ENCODE measurements around the gene CLIC5.

The CLIC5 gene

GRCh38 chr6:46035242-46035641, 19.6 kb upstream of the CLIC5 start:
- Histone ChIP-seq H3K4me1 (ENCODE audit: low read depth, poor library complexity, severe bottlenecking) (peaks cover 7% of the 10 kb centered on the region), H3K27ac (no peak overlapping the region), H3K27me3 (ENCODE audit: insufficient read depth, low read depth) (no peaks in the 10 kb centered on the region), H3K36me3 (ENCODE audit: insufficient read depth) (no peaks in the 10 kb centered on the region), H3K9ac (no peak overlapping the region), H3K79me2 (ENCODE audit: insufficient read depth, low read depth) (no peaks in the 10 kb centered on the region), H2AFZ (ENCODE audit: low read depth) (no peak overlapping the region), H3K4me3 (IDR thresholded peaks at IDR 0.05; ENCODE audit: insufficient read depth, low read depth, low read length) (no peak overlapping the region), H4K20me1 (ENCODE audit: insufficient read depth) (no peaks in the 10 kb centered on the region), H3K4me2 (no peak overlapping the region)
- no peak for TF ChIP-seq CTCF (conservative IDR thresholded peaks at IDR 0.05; ENCODE audit: low read depth, low read length)

GRCh38 chr6:46032110-46032998, 16.7 kb upstream of the CLIC5 start:
- Histone ChIP-seq H3K36me3 (ENCODE audit: insufficient read depth) (no peaks in the 10 kb centered on the region), H4K20me1 (ENCODE audit: insufficient read depth) (no peaks in the 10 kb centered on the region), H3K27ac (no peak overlapping the region), H3K4me2 (no peak overlapping the region), H3K27me3 (ENCODE audit: insufficient read depth, low read depth) (no peaks in the 10 kb centered on the region), H3K9ac (no peak overlapping the region), H3K79me2 (ENCODE audit: insufficient read depth, low read depth) (no peaks in the 10 kb centered on the region), H3K4me1 (ENCODE audit: low read depth, poor library complexity, severe bottlenecking) (no peaks in the 10 kb centered on the region), H3K4me3 (IDR thresholded peaks at IDR 0.05; ENCODE audit: insufficient read depth, low read depth, low read length) (no peak overlapping the region), H2AFZ (ENCODE audit: low read depth) (no peak overlapping the region)
- no peak for TF ChIP-seq CTCF (conservative IDR thresholded peaks at IDR 0.05; ENCODE audit: low read depth, low read length)

GRCh38 chr6:46029602-46030001, 13.9 kb upstream of the CLIC5 start:
- H2AFZ ChIP-seq (ENCODE audit: low read depth) = no peak overlapping the region
- no peak overlapping the region for H3K9ac ChIP-seq
- no peak for TF ChIP-seq CTCF (conservative IDR thresholded peaks at IDR 0.05; ENCODE audit: low read depth, low read length)
- no peaks in the 10 kb centered on the region for H3K4me1 ChIP-seq (ENCODE audit: low read depth, poor library complexity, severe bottlenecking)
- no peaks in the 10 kb centered on the region for H3K79me2 ChIP-seq (ENCODE audit: insufficient read depth, low read depth)
- H3K36me3 ChIP-seq (ENCODE audit: insufficient read depth) = no peaks in the 10 kb centered on the region
- no peaks in the 10 kb centered on the region for H3K27me3 ChIP-seq (ENCODE audit: insufficient read depth, low read depth)
- no peaks in the 10 kb centered on the region for H4K20me1 ChIP-seq (ENCODE audit: insufficient read depth)
- no peak overlapping the region for H3K4me2 ChIP-seq
- no peak overlapping the region for H3K4me3 ChIP-seq (IDR thresholded peaks at IDR 0.05; ENCODE audit: insufficient read depth, low read depth, low read length)
- no peak overlapping the region for H3K27ac ChIP-seq

- Histone ChIP-seq H3K79me2 (ENCODE audit: insufficient read depth, low read depth) (no peaks in the 10 kb centered on the region), H3K36me3 (ENCODE audit: insufficient read depth) (no peaks in the 10 kb centered on the region), H3K4me3 (IDR thresholded peaks at IDR 0.05; ENCODE audit: insufficient read depth, low read depth, low read length) (no peak overlapping the region), H2AFZ (ENCODE audit: low read depth) (no peak overlapping the region), H3K27ac (no peak overlapping the region), H3K27me3 (ENCODE audit: insufficient read depth, low read depth) (no peaks in the 10 kb centered on the region), H3K4me1 (ENCODE audit: low read depth, poor library complexity, severe bottlenecking) (no peaks in the 10 kb centered on the region), H4K20me1 (ENCODE audit: insufficient read depth) (no peaks in the 10 kb centered on the region), H3K9ac (no peak overlapping the region), H3K4me2 (no peak overlapping the region)
- no peak for TF ChIP-seq CTCF (conservative IDR thresholded peaks at IDR 0.05; ENCODE audit: low read depth, low read length)
Measured at GRCh38 chr6:46026307-46026706, 10.6 kb upstream of the CLIC5 start.
